HepG2 (cell line): ENCODE data around the gene CLASRP. TPM values are rescaled to one million over a fixed set of nuclear protein-coding genes. Genes with fewer than 3 reads are reported as not detected.

ENCODE experiments used
- ATAC-seq: fragments of 200-7000 bp; cut with Tn5 transposase; 3 replicates; pipeline ENCODE4 v1.9.1; 2020; ENCODE audit warnings: mild to moderate bottlenecking, moderate library complexity
- BruUV-seq: library from RNA; stranded (reverse); fragments of 400-500 nt; replicated peaks from 2 replicates; lab custom pipeline; 2021; lab: Mats Ljungman, UMichigan
- CTCF ChIA-PET: fragments of 300-600 bp; formaldehyde crosslinking; extraction: SDS; loops from one replicate; lab custom pipeline; 2021; ENCODE audit warnings: low total read pairs, inconsistent platforms, low intra/inter-chr PET ratio; lab: Yijun Ruan, JAX
- POLR2A ChIA-PET: fragments of 350-600 bp; sonication (Branson Sonifier 250); formaldehyde crosslinking; loops from one replicate; lab custom pipeline; 2020; ENCODE audit warnings: antibody characterized with exemption, inconsistent platforms; lab: Yijun Ruan, JAX
- DNase-seq: peaks from one replicate; pipeline ENCODE4 v3.0.0-alpha.2; 2015; ENCODE audit warnings: low spot score
- FAIRE-seq: peaks from 3 replicates; lab custom pipeline; 2011; peaks lifted over from hg19 to GRCh38; lab: Jason Lieb, UNC
- H2AFZ ChIP-seq: one replicate; pipeline ENCODE4 v1.6.1; 2011; ENCODE audit warnings: low read length, inconsistent platforms
- H3K27ac ChIP-seq: fragments of 300-600 bp; 3 replicates; pipeline ENCODE4 v1.8.0; 2011; ENCODE audit warnings: mixed run types, mild to moderate bottlenecking, mixed read lengths, low read length, inconsistent platforms; ENCODE audit not compliant: insufficient read depth; ENCODE audit errors: extremely low read length
- H3K27me3 ChIP-seq, 2 experiments: fragments of 200-600 bp in 1 of 2; 2 replicates in 1 of 2; 3 replicates in 1 of 2; pipeline versions ENCODE4 v1.6.0 to v1.8.0; 2011; ENCODE audit warnings: low read length in 2 of 2, mild to moderate bottlenecking in 2 of 2, moderate library complexity in 2 of 2, inconsistent platforms in 1 of 2; ENCODE audit not compliant: insufficient read depth in 2 of 2, control insufficient read depth in 1 of 2
- H3K36me3 ChIP-seq, 2 experiments: fragments of 200-600 bp in 1 of 2; replicated peaks in 1 of 2; 2 replicates in 1 of 2; 3 replicates in 1 of 2; pipeline versions ENCODE4 v1.5.1 to v1.8.0; 2011; ENCODE audit warnings: low read length in 2 of 2, inconsistent platforms in 1 of 2; ENCODE audit not compliant: insufficient read depth in 2 of 2, control insufficient read depth in 1 of 2
- H3K4me1 ChIP-seq: 2 replicates; pipeline ENCODE4 v1.5.1; 2012; ENCODE audit warnings: low read length, inconsistent platforms; ENCODE audit not compliant: insufficient read depth
- H3K4me2 ChIP-seq: 2 replicates; pipeline ENCODE4 v1.6.0; 2011; ENCODE audit warnings: low read depth, low read length, inconsistent platforms
- H3K4me3 ChIP-seq, 3 experiments: fragments of 200-600 bp in 1 of 3; sonication (generic), shearing (Covaris generic) in 1 of 3; replicated peaks in 1 of 3; 2 replicates each; pipeline ENCODE4 v1.5.1; 2011 to 2016; ENCODE audit warnings: low read length in 3 of 3, inconsistent platforms in 2 of 3, low read depth in 2 of 3, mild to moderate bottlenecking in 2 of 3, control low read depth in 1 of 3, mixed read lengths in 1 of 3; ENCODE audit not compliant: insufficient read depth in 1 of 3
- H3K79me2 ChIP-seq: one replicate; pipeline ENCODE4 v1.6.1; 2011; ENCODE audit warnings: low read length, inconsistent platforms; ENCODE audit not compliant: insufficient read depth
- H3K9ac ChIP-seq: 2 replicates; pipeline ENCODE4 v1.6.0; 2011; ENCODE audit warnings: mild to moderate bottlenecking, low read depth, low read length, inconsistent platforms; ENCODE audit not compliant: insufficient read depth
- H3K9me3 ChIP-seq: 2 replicates; pipeline ENCODE4 v1.5.1; 2012; ENCODE audit warnings: mild to moderate bottlenecking, low read length
- H4K20me1 ChIP-seq: 2 replicates; pipeline ENCODE4 v1.6.0; 2011; ENCODE audit warnings: inconsistent platforms, mild to moderate bottlenecking, low read length, moderate library complexity; ENCODE audit not compliant: insufficient read depth
- DR1 ChIP-seq: sonication (generic); formaldehyde crosslinking; IDR thresholded peaks from 2 replicates; pipeline ENCODE4 v1.8.0; 2021; ENCODE audit warnings: mild to moderate bottlenecking, missing genetic modification reagents, inconsistent platforms
- KMT2A ChIP-seq: sonication (generic); formaldehyde crosslinking; IDR thresholded peaks from 2 replicates; pipeline ENCODE4 v1.4.0; 2020; ENCODE audit warnings: missing genetic modification reagents
- RARG ChIP-seq: sonication (generic); formaldehyde crosslinking; IDR thresholded peaks from 2 replicates; pipeline ENCODE4 v1.4.0; 2020; ENCODE audit warnings: low read depth, mild to moderate bottlenecking, missing genetic modification reagents
- REXO4 ChIP-seq: sonication (generic); formaldehyde crosslinking; IDR thresholded peaks from 2 replicates; pipeline ENCODE4 v1.8.0; 2022; ENCODE audit warnings: missing genetic modification reagents, mild to moderate bottlenecking, borderline replicate concordance
- ZBTB4 ChIP-seq: sonication (generic); formaldehyde crosslinking; IDR thresholded peaks from 2 replicates; pipeline ENCODE4 v1.4.0; 2020; ENCODE audit warnings: missing genetic modification reagents, mild to moderate bottlenecking, borderline replicate concordance
- ZNF292 ChIP-seq: sonication (generic); formaldehyde crosslinking; IDR thresholded peaks from 2 replicates; pipeline ENCODE4 v1.8.1; 2022; ENCODE audit warnings: mild to moderate bottlenecking, low read depth, missing genetic modification reagents, borderline replicate concordance
- ZNF800 ChIP-seq: sonication (generic); formaldehyde crosslinking; IDR thresholded peaks from 2 replicates; pipeline ENCODE4 v1.4.0; 2020; ENCODE audit warnings: missing genetic modification reagents
- ZSCAN25 ChIP-seq: sonication (generic); formaldehyde crosslinking; IDR thresholded peaks from 2 replicates; pipeline ENCODE4 v1.8.0; 2022; ENCODE audit warnings: mild to moderate bottlenecking, missing genetic modification reagents
- WGBS: methylation state at CpG from one replicate; pipeline ENCODE4 v1.1.6; 2017; ENCODE audit warnings: low lambda C conversion rate; 5-methylcytosine and 5-hydroxymethylcytosine counted together
- in situ Hi-C: cut with HindIII; loops from 2 replicates; pipeline ENCODE4 v1.10.0; 2017; ENCODE audit warnings: low pct_unique_long_range_greater_than_20kb; ENCODE audit not compliant: extremely low pct_ligation_motif_present
- intact Hi-C: fragments of 100-400 bp; cut with micrococcal nuclease; formaldehyde crosslinking; loops from one replicate; pipeline ENCODE4 v1.10.0; 2022; ENCODE audit not compliant: unreplicated experiment
- polyA plus RNA-seq, 8 experiments: library from polyadenylated mRNA; depleted of rRNA in 3 of 8; stranded (reverse) in 7 of 8; unstranded in 1 of 8; fragments of >200 nt; fragmentation: Illumina TruSeq in 4 of 8; extraction: Trizol in 4 of 8; gene quantifications; 2 replicates each; pipeline versions ENCODE4 v1.2.1 to v1.2.3, GENCODE V29; 2011 to 2016; ENCODE audit warnings: low read depth in 4 of 8, missing spikeins in 1 of 8, mixed read lengths in 1 of 8; ENCODE audit not compliant: insufficient read depth in 1 of 8
- total RNA-seq, 5 experiments: library from RNA; depleted of rRNA; stranded (reverse); fragments of >200 nt; fragmentation: Illumina TruSeq; extraction: Trizol; gene quantifications; 2 replicates each; pipeline ENCODE4 v1.2.3, GENCODE V29; 2016; ENCODE audit warnings: low read depth in 1 of 5

The CLASRP gene
- total and polyA plus RNA-seq, 2 of the 13 experiments (the other 11 are each of a cell fraction or from before 2014, with no cell fraction given), result 32.0 to 51.4 TPM

GRCh38 chr19:45009625-45010255 lies 29.1 kb upstream of the CLASRP start:
- H4K20me1 ChIP-seq, result no peaks in the 10 kb centered on the region
- no peaks in the 10 kb centered on the region for H3K79me2 ChIP-seq
- H3K27ac ChIP-seq, result no peak overlapping the region
- H3K36me3 ChIP-seq, result no peaks in the 10 kb centered on the region; a peak in 1 of 5 replicates
- 92% methylated on average over 7 of the region's 9 CpGs for WGBS
- no peak for DNase-seq
- CTCF ChIA-PET, result no interaction called here
- TF ChIP-seq ZSCAN25 (CRISPR knock-in tag) (no peak), ZNF292 (CRISPR knock-in tag) (no peak), DR1 (CRISPR knock-in tag) (no peak), ZBTB4 (no peak), RARG (CRISPR knock-in tag) (no peak), KMT2A (CRISPR knock-in tag) (no peak), ZNF800 (CRISPR knock-in tag) (no peak), REXO4 (CRISPR knock-in tag) (no peak)
- H3K27me3 ChIP-seq, result no peaks in the 10 kb centered on the region
- H3K4me1 ChIP-seq, result peaks cover 9% of the 10 kb centered on the region; the same call in 1 of the 2 replicates
- H2AFZ ChIP-seq, result no peak overlapping the region
- H3K9ac ChIP-seq, result no peak overlapping the region
- intact Hi-C loops, result no loop called here
- POLR2A ChIA-PET, result no interaction called here
- no TSS peak for BruUV-seq
- no peak overlapping the region for H3K4me3 ChIP-seq
- FAIRE-seq, result no peak
- ATAC-seq, result no peak
- H3K9me3 ChIP-seq, result no peaks in the 10 kb centered on the region
- no peak overlapping the region for H3K4me2 ChIP-seq
- in situ Hi-C loops, result loop anchor here (10.0 kb wide), 1 partner anchor 115 kb away; no protein-coding TSS in a partner anchor
